CD4-positive, alpha-beta T cell treated with Interleukin-15 for 4 hours (primary cell): ENCODE results near the gene TBX1.

Experiments used
- DNase-seq: peaks from one replicate; pipeline ENCODE4 v3.0.0-alpha.2; 2020; ENCODE audit warnings: low spot score

The TBX1 gene

DNA sequence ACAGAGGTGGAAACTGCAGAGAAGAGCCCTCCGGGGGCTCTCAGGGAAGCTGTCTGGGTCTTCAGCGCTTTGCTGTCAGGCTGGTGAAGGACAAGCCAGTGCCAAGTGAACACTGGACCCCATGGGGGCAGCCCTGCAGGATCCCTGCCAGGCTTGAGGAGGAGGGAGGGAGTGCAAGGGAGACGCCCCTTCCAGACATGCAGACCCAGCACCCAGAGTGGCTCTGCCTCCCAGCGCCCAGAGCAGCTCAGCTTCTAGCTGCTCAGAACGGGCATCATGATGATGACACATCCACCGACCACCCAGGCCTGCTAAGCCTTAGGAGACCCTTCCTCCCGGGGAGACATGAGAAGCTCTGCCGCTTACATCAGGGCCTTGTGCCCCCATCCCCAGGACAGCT is 39.7 kb downstream of the TBX1 start:
- no peak for DNase-seq

DNA sequence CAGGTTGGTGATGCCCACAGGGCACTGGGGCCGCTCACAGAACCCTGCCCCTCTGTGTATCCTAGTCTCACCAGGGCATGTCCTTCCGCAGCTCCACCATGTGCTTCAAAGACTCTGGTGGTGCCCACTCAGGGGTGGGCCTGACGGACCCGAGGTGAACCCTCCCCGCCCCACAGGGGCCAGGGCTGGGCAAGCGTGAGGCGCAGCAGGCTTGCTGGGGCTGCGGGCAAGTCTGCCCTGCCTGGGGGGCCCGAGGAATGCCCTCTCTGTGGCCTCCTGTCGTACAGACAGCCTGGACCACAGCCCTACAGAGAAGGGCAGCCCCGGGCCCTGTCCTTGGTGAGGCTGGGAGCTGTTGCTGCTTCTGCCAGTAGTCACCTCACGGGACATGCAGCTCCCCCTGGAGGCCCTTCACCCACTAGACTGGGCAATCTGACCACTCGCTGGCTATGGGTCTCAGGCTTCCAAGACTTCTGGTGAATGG is 40.2 kb downstream of the TBX1 start:
- DNase-seq: no peak

- DNase-seq: no peak
Observed at GRCh38 chr22:19801340-19802000, 40.9 kb downstream of the TBX1 start.

DNA sequence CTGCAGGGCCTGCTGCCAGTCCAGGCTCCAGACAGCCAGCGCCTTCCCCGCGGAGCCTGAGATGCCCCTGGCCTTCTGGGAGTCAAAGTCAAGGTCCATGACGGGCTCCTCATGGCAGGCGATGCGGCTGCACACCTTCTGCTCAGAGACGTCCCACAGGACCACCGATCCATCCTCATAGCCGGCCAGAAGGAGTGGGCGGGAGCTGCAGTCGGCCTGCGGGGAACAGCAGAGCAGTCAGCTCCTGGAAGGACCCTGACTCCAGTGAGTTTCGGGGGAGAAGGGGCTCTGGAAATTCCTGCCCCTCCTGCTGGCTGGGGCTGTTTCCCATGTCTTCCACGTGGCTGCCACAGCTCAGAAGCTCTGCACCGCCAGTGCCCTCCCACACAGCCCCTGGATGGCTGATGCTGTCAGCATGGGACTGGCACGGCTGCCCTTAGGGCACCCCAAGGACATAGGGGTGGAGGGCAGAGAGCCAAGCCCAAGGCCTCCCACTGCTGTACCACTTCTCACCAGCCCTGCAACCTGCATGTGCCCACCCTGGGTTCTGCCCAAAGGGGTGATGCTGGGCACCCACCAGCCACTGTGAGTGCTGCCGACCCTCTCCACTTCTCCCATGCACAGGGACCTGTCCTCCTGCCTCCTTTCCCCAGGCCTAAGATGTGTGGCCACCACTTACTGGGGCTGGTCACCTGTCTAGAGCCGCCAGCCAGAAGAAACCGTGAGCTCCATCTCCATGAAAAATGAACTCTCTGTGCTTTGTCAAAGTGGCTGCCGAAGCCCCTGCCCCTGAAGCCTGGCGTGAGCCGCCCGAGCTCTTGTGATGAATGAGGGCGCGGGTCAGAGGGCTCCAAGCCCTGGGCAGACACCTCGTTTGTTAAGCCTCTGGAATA is 41.7 kb downstream of the TBX1 start:
- DNase-seq: no peak

GRCh38 chr22:19802894-19803735 is 42.5 kb downstream of the TBX1 start:
- DNase-seq: no peak

GRCh38 chr22:19803736-19804267 is 43.2 kb downstream of the TBX1 start:
- DNase-seq: no peak

- DNase-seq: no peak
Observed at GRCh38 chr22:19805821-19806212, 45.2 kb downstream of the TBX1 start.

GRCh38 chr22:19806213-19807160 is 45.9 kb downstream of the TBX1 start:
- DNase-seq: no peak

GRCh38 chr22:19807161-19807913 is 46.8 kb downstream of the TBX1 start:
- no peak for DNase-seq

DNA sequence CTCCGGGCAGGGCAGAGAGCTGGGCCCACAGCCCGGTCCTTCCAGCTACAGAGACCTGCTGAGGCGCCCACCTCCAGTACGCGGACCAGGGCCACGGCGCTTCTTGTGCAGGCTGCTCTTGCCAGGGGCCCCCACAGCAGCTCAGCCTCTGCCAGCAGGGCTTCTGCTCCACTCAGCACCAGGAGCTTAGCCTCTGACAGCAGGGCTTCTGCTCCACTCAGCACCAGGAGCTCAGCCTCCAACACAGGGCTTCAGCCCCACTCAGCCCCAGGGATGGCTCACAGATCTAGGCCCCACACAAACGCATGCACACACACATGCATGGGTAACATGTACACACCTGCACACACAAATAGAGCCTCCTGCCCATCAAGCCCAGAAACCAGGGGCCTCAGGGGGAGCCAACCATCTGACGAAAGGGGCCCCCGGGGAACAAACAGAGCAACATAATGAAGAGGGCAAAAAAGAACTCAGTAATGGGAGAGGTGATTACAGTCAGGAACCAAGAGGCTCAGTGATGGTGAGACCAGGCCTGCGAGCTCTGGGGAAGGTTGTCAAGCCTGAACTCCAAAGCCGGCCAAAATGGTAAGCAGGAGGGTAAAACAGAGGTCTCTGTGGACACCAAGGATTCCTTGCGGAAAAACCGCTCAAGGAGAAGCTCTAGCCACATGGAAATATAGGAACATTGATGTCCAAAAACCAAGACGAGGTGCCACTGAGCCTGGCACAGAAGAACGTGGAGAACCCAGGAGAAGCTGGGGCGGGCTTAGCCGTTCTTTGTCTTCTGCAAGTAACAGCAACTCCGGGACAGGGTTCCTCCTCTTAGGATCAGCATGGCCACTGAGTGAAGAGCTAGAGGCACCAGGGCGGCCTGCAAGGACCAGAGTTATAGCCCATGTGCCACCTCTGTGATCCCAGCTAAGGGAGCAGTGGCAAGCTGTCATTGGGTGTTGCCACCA is 47.6 kb downstream of the TBX1 start:
- no peak for DNase-seq

- no peak for DNase-seq
Observed at GRCh38 chr22:19808873-19809478, 48.4 kb downstream of the TBX1 start.

DNA sequence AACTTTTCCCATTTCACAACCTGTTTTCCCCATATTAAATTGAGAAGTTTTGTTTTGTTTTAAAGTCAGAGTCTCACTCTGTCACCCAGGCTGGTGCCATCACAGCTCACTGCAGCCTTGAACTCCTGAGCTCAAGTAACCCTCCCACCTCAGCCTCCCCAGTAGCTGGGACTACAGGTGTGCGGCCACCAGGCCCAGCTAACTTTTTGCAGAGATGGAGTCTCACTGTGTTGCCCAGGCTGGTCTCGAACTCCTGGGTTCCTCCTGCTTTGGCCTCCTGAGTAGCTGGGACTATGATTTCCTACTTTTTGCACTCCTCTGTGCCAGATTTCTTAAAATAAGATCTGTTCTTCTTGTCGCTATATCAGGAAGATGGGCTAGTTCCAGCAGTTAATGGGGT is 49.2 kb downstream of the TBX1 start:
- no peak for DNase-seq

DNA sequence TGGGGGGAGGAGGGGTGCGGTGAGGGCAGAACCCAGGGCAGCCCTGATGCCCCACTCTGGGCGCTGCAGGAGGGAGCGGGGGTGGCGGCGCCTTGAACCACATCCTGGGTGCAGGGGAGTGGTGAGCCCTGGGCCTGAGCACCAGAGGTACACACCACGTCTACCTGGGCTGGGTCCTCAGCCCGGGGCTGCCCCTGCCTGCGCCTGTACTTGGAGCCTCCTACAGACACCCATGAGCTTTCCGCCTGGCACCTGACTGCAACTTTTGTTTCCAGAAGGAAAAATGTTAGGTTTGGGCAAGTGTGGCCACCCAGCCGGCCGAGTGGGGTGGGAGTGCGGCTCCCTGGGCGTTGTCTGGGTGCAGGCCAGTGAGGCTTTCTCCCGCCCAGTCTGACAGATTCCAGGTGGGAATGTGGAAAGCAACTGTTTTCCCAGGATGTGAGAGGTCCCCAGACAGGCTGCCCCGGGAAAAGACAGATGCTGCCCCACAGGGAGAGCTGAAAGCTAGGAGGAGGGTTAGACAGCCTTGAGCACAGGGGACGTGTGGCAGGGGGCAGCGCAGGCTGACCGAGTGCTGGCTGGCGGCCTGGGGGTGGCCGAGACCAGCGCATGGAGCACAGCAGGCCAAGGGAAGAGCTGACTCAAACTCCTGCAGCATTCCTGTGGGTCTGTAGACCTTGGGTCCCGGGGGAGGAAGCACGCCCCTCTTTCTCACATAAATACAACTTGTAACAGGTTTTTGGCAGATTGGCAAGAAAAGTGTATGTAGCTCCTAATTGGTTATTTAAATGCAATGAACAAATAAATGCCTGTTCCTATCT is 50.0 kb downstream of the TBX1 start:
- no peak for DNase-seq

DNA sequence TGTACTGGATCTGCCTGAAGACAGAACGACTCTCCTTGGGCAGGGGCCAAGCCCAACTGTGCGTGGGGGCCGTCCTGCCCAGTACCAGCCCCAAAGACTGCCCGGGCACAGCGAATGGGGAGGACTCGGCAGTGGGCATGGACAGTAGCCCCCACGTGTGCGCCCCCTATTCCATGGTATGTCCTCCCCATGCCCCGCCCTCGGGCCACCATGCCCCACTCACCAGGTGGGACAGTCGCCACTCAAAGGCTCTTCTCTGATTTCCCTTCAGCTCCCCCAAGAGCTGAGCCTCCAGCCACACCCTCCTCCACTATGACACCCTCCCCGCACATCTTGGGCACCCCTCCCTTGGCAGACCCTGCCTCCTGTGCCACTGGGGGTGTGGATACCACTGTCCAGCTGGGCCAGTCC is 50.6 kb downstream of the TBX1 start:
- DNase-seq: no peak

DNA sequence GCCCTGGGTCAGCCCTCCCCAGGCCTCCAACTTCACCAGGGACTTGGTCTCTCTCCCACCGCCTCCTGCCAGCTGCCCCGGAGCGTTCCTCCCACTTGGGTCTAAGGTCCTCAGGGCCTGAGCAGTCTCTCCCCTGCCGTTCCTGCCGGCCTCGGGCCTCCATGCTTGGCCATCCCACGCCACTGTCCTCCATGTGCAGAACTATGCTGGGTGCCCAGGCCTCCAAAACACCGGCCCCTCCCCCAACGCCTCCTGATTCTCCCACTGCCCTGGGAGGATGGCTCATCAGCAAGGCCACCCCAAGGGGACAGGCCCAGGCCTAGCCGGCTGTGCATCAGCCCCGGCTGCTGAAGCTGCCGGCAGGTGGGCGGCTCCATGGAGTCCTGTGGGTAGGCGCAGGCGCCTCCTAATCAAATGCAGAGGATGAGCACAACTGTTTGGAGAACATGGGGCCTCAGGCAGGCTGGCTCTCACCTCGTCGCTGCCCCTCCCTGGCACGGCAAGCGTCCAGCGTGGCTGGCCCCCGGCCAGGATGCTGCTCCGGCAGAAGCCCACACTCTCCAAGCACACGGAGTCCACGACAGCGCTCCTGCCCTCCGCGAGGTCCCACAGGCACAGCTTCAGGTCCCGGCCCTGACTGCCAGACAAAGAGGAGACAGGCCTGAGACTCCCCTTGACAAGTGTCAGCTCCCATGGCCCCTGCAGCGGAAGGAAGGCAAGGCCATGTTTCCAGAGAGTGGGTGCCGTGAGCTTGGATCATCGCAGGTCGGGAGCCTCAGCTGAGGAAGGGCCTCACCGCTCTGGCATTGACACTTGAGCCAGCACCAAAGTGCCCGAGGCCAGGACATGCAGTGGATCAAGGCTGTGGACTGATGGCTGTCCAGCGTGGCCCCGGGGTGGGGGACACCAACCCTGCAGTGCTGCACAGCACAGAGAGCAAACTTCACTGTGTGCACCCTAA is 51.5 kb downstream of the TBX1 start:
- DNase-seq: no peak

DNA sequence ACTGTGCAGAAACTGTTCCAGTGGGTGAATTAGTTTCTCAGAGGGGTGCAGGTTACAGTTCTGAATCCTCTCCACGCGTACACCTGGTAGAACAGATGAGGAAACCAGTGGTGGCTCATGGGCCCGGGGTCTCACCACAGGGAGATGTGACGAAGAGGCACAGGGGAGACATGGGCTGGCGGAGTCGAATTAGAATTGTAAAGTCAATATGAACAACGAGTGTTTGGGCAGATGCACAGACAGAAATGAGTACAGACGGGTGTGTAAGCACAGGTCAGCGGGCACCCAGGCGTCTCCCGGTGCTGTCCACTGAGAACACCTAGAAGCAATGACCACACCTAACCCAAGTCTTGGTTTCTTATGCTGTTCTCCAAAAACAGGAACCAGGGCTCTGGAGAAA is 52.3 kb downstream of the TBX1 start:
- DNase-seq: no peak

- no peak for DNase-seq
Observed at GRCh38 chr22:19814428-19814827, 53.9 kb downstream of the TBX1 start.
